PC-3 (cell line): ENCODE measurements around the gene ADGRL3. TPM values are rescaled to one million over a fixed set of nuclear protein-coding genes. Genes with fewer than 3 reads are reported as not detected.

ENCODE experiments used
- ATAC-seq: fragments of 200-7000 bp; cut with Tn5 transposase; 2 replicates; pipeline ENCODE4 v1.9.1; 2020; ENCODE audit warnings: mild to moderate bottlenecking, moderate library complexity
- BruUV-seq: library from RNA; stranded (reverse); fragments of 400-500 nt; replicated peaks from 2 replicates; lab custom pipeline; 2021; lab: Mats Ljungman, UMichigan
- CTCF ChIA-PET: fragments of 300-600 bp; sonication (Branson Sonifier 250); formaldehyde crosslinking; loops from one replicate; lab custom pipeline; 2022; ENCODE audit warnings: antibody characterized with exemption; lab: Charles Lee
- POLR2A ChIA-PET: fragments of 300-600 bp; sonication (Branson Sonifier 250); formaldehyde crosslinking; loops from one replicate; lab custom pipeline; 2022; ENCODE audit warnings: antibody characterized with exemption; ENCODE audit not compliant: unreplicated experiment; lab: Charles Lee
- DNase-seq: peaks from one replicate; pipeline ENCODE4 v3.0.0-alpha.2; 2015
- H2AFZ ChIP-seq: fragments of 300-600 bp; sonication (generic); 2 replicates; pipeline ENCODE4 v1.6.0; 2016; ENCODE audit warnings: antibody characterized with exemption, low read length
- H3F3A ChIP-seq: fragments of 300-600 bp; sonication (generic); one replicate; pipeline ENCODE4 v1.6.0; 2017; ENCODE audit warnings: antibody characterized with exemption, low read length, control low read depth, mild to moderate bottlenecking; ENCODE audit not compliant: unreplicated experiment
- H3K27ac ChIP-seq: fragments of 300-600 bp; sonication (generic); 2 replicates; pipeline ENCODE4 v1.5.1; 2016; ENCODE audit warnings: mild to moderate bottlenecking, low read length
- H3K27me3 ChIP-seq: fragments of 300-600 bp; sonication (generic); 2 replicates; pipeline ENCODE4 v1.6.1; 2016; ENCODE audit warnings: low read length, mixed read lengths
- H3K36me3 ChIP-seq: fragments of 300-600 bp; sonication (generic); 2 replicates; pipeline ENCODE4 v1.6.1; 2016; ENCODE audit warnings: low read depth, mixed run types, low read length, mixed read lengths
- H3K4me1 ChIP-seq: fragments of 300-600 bp; sonication (generic); 2 replicates; pipeline ENCODE4 v1.5.1; 2016; ENCODE audit warnings: low read length; ENCODE audit not compliant: insufficient read depth
- H3K4me2 ChIP-seq: fragments of 300-600 bp; sonication (generic); 2 replicates; pipeline ENCODE4 v1.6.0; 2016; ENCODE audit warnings: low read length
- H3K4me3 ChIP-seq: fragments of 300-600 bp; sonication (generic); 2 replicates; pipeline ENCODE4 v1.5.1; 2016; ENCODE audit warnings: mild to moderate bottlenecking, low read length, mixed read lengths
- H3K79me2 ChIP-seq: fragments of 300-600 bp; sonication (generic); 2 replicates; pipeline ENCODE4 v1.6.1; 2017; ENCODE audit warnings: low read length, mixed read lengths
- H3K9ac ChIP-seq: fragments of 300-600 bp; sonication (generic); 2 replicates; pipeline ENCODE4 v1.6.0; 2016; ENCODE audit warnings: mild to moderate bottlenecking, low read length
- H3K9me2 ChIP-seq: fragments of 300-600 bp; sonication (generic); replicated peaks from 2 replicates; pipeline ENCODE4 v1.6.1; 2016; ENCODE audit warnings: mixed run types, low read length, mixed read lengths
- H3K9me3 ChIP-seq: fragments of 300-600 bp; sonication (generic); 2 replicates; pipeline ENCODE4 v1.6.1; 2016; ENCODE audit warnings: low read length, mixed read lengths
- H4K20me1 ChIP-seq: fragments of 300-600 bp; sonication (generic); 2 replicates; pipeline ENCODE4 v1.6.1; 2016; ENCODE audit warnings: low read length, mixed read lengths
- EZH2 ChIP-seq: fragments of 300-600 bp; sonication (generic); IDR thresholded peaks from one replicate; pipeline ENCODE4 v1.6.1; 2017; ENCODE audit warnings: antibody characterized with exemption, mild to moderate bottlenecking, low read length; ENCODE audit not compliant: unreplicated experiment
- EZH2phosphoT487 ChIP-seq: fragments of 300-600 bp; sonication (generic); IDR thresholded peaks from 2 replicates; pipeline ENCODE4 v1.6.1; 2018; ENCODE audit warnings: mild to moderate bottlenecking, antibody characterized with exemption, low read length, borderline replicate concordance
- intact Hi-C: fragments of 100-400 bp; cut with micrococcal nuclease; formaldehyde crosslinking; loops from 2 replicates; pipeline ENCODE4 v1.9.0; 2023
- total RNA-seq: library from RNA; depleted of rRNA; stranded (reverse); fragments of >200 nt; gene quantifications from 2 replicates; pipeline ENCODE4 v1.2.3, GENCODE V29; 2014
- TF ChIP-seq, protein P1 (sequence below): fragments of 300-600 bp; sonication (generic); conservative IDR thresholded peaks from 2 replicates; pipeline ENCODE4 v1.5.1; 2017; ENCODE audit warnings: antibody characterized with exemption, low read depth, mild to moderate bottlenecking, low read length

Gene ADGRL3
- total RNA-seq, 1 experiment from 2014 or later, result 0.66 TPM

DNA sequence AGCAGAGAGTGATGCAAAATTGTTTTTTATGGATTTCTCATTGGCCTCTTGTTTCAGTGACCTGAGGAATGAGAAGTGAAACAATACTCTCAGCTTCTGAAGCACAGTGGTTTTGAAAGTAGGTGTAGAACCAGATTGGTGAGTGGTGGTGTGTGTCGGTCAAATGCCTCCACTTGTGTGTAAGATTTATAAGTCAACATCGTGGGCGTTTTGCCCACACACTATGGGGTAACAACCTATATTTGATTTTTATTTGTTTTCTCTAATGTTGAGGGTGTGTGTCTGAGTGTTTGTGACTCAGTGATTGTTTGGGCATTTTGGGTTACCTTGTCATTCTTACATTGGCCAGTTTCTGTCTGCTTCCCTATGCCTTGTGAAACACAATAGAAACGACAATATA lies 23.3 kb downstream of the ADGRL3 start:
- Histone ChIP-seq H3K4me3 (no peak overlapping the region), H3K36me3 (no peaks in the 10 kb centered on the region), H3K9ac (no peak overlapping the region), H3K79me2 (no peaks in the 10 kb centered on the region), H3K27me3 (no peaks in the 10 kb centered on the region), H3K4me1 (peaks cover 9% of the 10 kb centered on the region), H3K9me3 (no peaks in the 10 kb centered on the region), H3K4me2 (peak overlapping the region; percentile 41; the same call in 1 of the 2 replicates), H3K27ac (no peak overlapping the region), H2AFZ (peak overlapping the region; percentile 19; the same call in 1 of the 2 replicates), H3F3A (no peaks in the 10 kb centered on the region), H4K20me1 (no peaks in the 10 kb centered on the region), H3K9me2 (no peaks in the 10 kb centered on the region)
- BruUV-seq, result no TSS peak
- intact Hi-C loops, result no loop called here
- no peak for ATAC-seq
- ChIA-PET POLR2A (no interaction called here), CTCF (no interaction called here)
- peak; percentile 74 for DNase-seq
- TF ChIP-seq, protein P1, sequence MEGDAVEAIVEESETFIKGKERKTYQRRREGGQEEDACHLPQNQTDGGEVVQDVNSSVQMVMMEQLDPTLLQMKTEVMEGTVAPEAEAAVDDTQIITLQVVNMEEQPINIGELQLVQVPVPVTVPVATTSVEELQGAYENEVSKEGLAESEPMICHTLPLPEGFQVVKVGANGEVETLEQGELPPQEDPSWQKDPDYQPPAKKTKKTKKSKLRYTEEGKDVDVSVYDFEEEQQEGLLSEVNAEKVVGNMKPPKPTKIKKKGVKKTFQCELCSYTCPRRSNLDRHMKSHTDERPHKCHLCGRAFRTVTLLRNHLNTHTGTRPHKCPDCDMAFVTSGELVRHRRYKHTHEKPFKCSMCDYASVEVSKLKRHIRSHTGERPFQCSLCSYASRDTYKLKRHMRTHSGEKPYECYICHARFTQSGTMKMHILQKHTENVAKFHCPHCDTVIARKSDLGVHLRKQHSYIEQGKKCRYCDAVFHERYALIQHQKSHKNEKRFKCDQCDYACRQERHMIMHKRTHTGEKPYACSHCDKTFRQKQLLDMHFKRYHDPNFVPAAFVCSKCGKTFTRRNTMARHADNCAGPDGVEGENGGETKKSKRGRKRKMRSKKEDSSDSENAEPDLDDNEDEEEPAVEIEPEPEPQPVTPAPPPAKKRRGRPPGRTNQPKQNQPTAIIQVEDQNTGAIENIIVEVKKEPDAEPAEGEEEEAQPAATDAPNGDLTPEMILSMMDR, result no peak
- TF ChIP-seq EZH2phosphoT487, result no peak
- TF ChIP-seq EZH2, result no peak

DNA sequence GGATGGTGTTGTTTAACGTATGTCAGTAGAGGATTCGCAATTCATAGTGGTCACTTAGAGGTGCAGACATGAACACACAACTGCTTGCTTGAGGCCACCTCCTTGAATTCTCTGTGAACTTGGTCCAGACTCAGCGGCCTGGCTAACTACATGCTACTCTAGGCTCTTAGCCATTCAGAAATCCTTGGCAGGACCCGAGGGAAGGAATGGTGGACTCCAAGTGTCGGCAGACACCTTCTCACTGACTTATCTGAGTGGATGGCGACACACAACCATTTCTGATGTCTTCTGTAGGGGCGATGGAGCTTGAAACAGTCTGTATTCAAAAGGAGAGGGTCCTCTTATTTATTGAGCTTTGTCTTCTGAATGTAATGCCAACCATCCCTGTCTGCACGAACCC lies 24.4 kb downstream of the ADGRL3 start:
- peaks cover 9% of the 10 kb centered on the region for H3K4me1 ChIP-seq
- no peaks in the 10 kb centered on the region for H4K20me1 ChIP-seq
- no peak overlapping the region for H3K4me3 ChIP-seq
- no peak overlapping the region for H3K9ac ChIP-seq
- POLR2A ChIA-PET, result no interaction called here
- ATAC-seq (no peak), DNase-seq (no peak)
- intact Hi-C loops, result no loop called here
- no peaks in the 10 kb centered on the region for H3K79me2 ChIP-seq
- CTCF ChIA-PET, result interaction anchor here (0.6 kb wide), 1 partner anchor 13 kb away, joined by 3 read pairs; no protein-coding TSS in a partner anchor
- H3K4me2 ChIP-seq, result no peak overlapping the region
- H3K27me3 ChIP-seq, result no peaks in the 10 kb centered on the region
- H3K9me2 ChIP-seq, result no peaks in the 10 kb centered on the region
- no peak overlapping the region for H3K27ac ChIP-seq
- no peaks in the 10 kb centered on the region for H3K36me3 ChIP-seq
- H3K9me3 ChIP-seq, result no peaks in the 10 kb centered on the region
- H3F3A ChIP-seq, result no peaks in the 10 kb centered on the region
- TF ChIP-seq, protein P1, result no peak
- TF ChIP-seq EZH2, result no peak
- TF ChIP-seq EZH2phosphoT487, result no peak
- BruUV-seq, result no TSS peak
- no peak overlapping the region for H2AFZ ChIP-seq

DNA sequence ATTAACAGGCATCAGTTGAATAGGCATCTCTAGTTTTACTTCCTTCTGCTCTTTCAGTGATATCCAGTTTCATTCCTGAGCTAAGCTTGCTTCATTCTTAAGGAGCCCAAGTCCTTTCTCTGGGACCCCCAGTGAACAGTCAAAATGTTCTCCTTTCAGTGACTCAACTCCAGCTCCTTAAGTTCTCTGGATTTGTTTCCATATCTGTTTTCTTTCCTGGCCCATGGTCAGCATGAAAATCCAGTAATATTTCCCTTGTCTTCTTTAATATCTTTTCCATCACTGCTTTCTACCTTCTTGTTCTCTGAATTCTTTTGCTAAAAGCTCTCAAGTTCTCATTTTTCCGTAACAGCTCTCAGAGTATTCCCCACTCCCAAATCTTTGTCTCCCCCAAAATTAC lies 25.5 kb downstream of the ADGRL3 start:
- ATAC-seq, result no peak
- POLR2A ChIA-PET, result no interaction called here

More for the DNA sequence above, 25.5 kb downstream of the ADGRL3 start:
- no peak overlapping the region for H3K9ac ChIP-seq
- no peaks in the 10 kb centered on the region for H3F3A ChIP-seq
- H3K27ac ChIP-seq, result no peak overlapping the region
- no peaks in the 10 kb centered on the region for H3K79me2 ChIP-seq
- BruUV-seq, result no TSS peak
- H2AFZ ChIP-seq, result no peak overlapping the region
- intact Hi-C loops, result no loop called here
- no peaks in the 10 kb centered on the region for H3K36me3 ChIP-seq
- H4K20me1 ChIP-seq, result no peaks in the 10 kb centered on the region
- H3K4me2 ChIP-seq, result no peak overlapping the region
- peaks cover 9% of the 10 kb centered on the region for H3K4me1 ChIP-seq
- H3K27me3 ChIP-seq, result no peaks in the 10 kb centered on the region
- H3K9me3 ChIP-seq, result no peaks in the 10 kb centered on the region
- DNase-seq, result no peak
- CTCF ChIA-PET, result no interaction called here
- no peaks in the 10 kb centered on the region for H3K9me2 ChIP-seq
- TF ChIP-seq, protein P1, result no peak
- TF ChIP-seq EZH2 (no peak), EZH2phosphoT487 (no peak)
- H3K4me3 ChIP-seq, result no peak overlapping the region
